Measurements from ENCODE around the gene CPED1. TPM values are rescaled to one million over a fixed set of nuclear protein-coding genes. Genes with fewer than 3 reads are reported as not detected.

CPED1 gene
- total and polyA plus RNA-seq, 2 experiments from 2014 or later: 0.17 to 0.47 TPM

- TF ChIP-seq CREB1 (CRISPR knock-in tag; IDR thresholded peaks at IDR 0.05; ENCODE audit: low read depth) (no peak), ZNF331 (CRISPR knock-in tag; IDR thresholded peaks at IDR 0.05; ENCODE audit: low read depth) (no peak), ETS1 (IDR thresholded peaks at IDR 0.05) (no peak)
- TF ChIP-seq, protein P1, sequence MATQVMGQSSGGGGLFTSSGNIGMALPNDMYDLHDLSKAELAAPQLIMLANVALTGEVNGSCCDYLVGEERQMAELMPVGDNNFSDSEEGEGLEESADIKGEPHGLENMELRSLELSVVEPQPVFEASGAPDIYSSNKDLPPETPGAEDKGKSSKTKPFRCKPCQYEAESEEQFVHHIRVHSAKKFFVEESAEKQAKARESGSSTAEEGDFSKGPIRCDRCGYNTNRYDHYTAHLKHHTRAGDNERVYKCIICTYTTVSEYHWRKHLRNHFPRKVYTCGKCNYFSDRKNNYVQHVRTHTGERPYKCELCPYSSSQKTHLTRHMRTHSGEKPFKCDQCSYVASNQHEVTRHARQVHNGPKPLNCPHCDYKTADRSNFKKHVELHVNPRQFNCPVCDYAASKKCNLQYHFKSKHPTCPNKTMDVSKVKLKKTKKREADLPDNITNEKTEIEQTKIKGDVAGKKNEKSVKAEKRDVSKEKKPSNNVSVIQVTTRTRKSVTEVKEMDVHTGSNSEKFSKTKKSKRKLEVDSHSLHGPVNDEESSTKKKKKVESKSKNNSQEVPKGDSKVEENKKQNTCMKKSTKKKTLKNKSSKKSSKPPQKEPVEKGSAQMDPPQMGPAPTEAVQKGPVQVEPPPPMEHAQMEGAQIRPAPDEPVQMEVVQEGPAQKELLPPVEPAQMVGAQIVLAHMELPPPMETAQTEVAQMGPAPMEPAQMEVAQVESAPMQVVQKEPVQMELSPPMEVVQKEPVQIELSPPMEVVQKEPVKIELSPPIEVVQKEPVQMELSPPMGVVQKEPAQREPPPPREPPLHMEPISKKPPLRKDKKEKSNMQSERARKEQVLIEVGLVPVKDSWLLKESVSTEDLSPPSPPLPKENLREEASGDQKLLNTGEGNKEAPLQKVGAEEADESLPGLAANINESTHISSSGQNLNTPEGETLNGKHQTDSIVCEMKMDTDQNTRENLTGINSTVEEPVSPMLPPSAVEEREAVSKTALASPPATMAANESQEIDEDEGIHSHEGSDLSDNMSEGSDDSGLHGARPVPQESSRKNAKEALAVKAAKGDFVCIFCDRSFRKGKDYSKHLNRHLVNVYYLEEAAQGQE (IDR thresholded peaks at IDR 0.05; ENCODE audit: unreplicated experiment): no peak
- TF ChIP-seq, protein P2, sequence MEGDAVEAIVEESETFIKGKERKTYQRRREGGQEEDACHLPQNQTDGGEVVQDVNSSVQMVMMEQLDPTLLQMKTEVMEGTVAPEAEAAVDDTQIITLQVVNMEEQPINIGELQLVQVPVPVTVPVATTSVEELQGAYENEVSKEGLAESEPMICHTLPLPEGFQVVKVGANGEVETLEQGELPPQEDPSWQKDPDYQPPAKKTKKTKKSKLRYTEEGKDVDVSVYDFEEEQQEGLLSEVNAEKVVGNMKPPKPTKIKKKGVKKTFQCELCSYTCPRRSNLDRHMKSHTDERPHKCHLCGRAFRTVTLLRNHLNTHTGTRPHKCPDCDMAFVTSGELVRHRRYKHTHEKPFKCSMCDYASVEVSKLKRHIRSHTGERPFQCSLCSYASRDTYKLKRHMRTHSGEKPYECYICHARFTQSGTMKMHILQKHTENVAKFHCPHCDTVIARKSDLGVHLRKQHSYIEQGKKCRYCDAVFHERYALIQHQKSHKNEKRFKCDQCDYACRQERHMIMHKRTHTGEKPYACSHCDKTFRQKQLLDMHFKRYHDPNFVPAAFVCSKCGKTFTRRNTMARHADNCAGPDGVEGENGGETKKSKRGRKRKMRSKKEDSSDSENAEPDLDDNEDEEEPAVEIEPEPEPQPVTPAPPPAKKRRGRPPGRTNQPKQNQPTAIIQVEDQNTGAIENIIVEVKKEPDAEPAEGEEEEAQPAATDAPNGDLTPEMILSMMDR (conservative IDR thresholded peaks at IDR 0.05; ENCODE audit: low read depth in 2 of 2): no peak
Observed at GRCh38 chr7:121000081-121000983, 11.8 kb downstream of the CPED1 start (continued).

- H3F3A ChIP-seq (replicated peaks; ENCODE audit: low read depth): no peaks in the 10 kb centered on the region
- Mint-ChIP-seq H3K4me1 (peaks cover 10% of the 10 kb centered on the region), H3K4me3 (no peak overlapping the region), H3K36me3 (ENCODE audit: low read depth) (no peaks in the 10 kb centered on the region), H3K27ac (no peak overlapping the region), H3K27me3 (ENCODE audit: insufficient read depth, low read depth, poor library complexity) (no peaks in the 10 kb centered on the region), H3K9me3 (no peaks in the 10 kb centered on the region; the same call in 2 of the 3 replicates)
- no peaks in the 10 kb centered on the region for H3K27me3 ChIP-seq (ENCODE audit: insufficient read depth)
- H3K79me2 ChIP-seq (replicated peaks; ENCODE audit: insufficient read depth): no peaks in the 10 kb centered on the region
- no peaks in the 10 kb centered on the region for H3K4me1 ChIP-seq (ENCODE audit: insufficient read depth)
- H3K27ac ChIP-seq (ENCODE audit: low read depth): no peak overlapping the region
- no peaks in the 10 kb centered on the region for H4K20me1 ChIP-seq (replicated peaks; ENCODE audit: insufficient read depth)
- H2AFZ ChIP-seq: no peak overlapping the region
- H3K4me2 ChIP-seq: no peak overlapping the region
- DNase-seq (ENCODE audit: low spot score) (no peak), ATAC-seq (no peak)
- H3K9me2 ChIP-seq (ENCODE audit: insufficient read depth): no peaks in the 10 kb centered on the region
- no peaks in the 10 kb centered on the region for H3K36me3 ChIP-seq (ENCODE audit: insufficient read depth)
- no peak overlapping the region for H3K4me3 ChIP-seq
- TF ChIP-seq CREB1 (CRISPR knock-in tag; IDR thresholded peaks at IDR 0.05; ENCODE audit: low read depth) (no peak), STAT1 (IDR thresholded peaks at IDR 0.05; ENCODE audit: unreplicated experiment) (no peak), ZNF462 (CRISPR knock-in tag; IDR thresholded peaks at IDR 0.05) (no peak)
Observed at GRCh38 chr7:121001234-121001906, 12.9 kb downstream of the CPED1 start.

Data from GM23338 (cell line).